Measurements from ENCODE around the gene GPRC6A. TPM values are rescaled to one million over a fixed set of nuclear protein-coding genes. Genes with fewer than 3 reads are reported as not detected.

Gene GPRC6A
- not detected for total RNA-seq (2021; fragmentation: NEBNext Ultra II Directional; extraction: Animal tissue kit (Norgen Biotek cat#: 25700))
- long read RNA-seq, result 0 reads

GRCh38 chr6:116828983-116829382, at the start of gene GPRC6A:
TSS of gene GPRC6A (minus strand) at chr6:116829083. CDS start at chr6:116829013, 70 bp downstream.
- Mint-ChIP-seq H3K36me3 (ENCODE audit: low read depth) (no peaks in the 10 kb centered on the region), H3K27ac (no peak within 1 kb of the TSS), H3K4me1 (ENCODE audit: low read depth) (no peaks in the 10 kb centered on the region), H3K27me3 (ENCODE audit: insufficient read depth) (peaks cover 9% of the 10 kb centered on the region; the same call in 1 of the 2 replicates), H3K9me3 (no peaks in the 10 kb centered on the region), H3K4me3 (no peak within 1 kb of the TSS)
- TF ChIP-seq, protein P1, sequence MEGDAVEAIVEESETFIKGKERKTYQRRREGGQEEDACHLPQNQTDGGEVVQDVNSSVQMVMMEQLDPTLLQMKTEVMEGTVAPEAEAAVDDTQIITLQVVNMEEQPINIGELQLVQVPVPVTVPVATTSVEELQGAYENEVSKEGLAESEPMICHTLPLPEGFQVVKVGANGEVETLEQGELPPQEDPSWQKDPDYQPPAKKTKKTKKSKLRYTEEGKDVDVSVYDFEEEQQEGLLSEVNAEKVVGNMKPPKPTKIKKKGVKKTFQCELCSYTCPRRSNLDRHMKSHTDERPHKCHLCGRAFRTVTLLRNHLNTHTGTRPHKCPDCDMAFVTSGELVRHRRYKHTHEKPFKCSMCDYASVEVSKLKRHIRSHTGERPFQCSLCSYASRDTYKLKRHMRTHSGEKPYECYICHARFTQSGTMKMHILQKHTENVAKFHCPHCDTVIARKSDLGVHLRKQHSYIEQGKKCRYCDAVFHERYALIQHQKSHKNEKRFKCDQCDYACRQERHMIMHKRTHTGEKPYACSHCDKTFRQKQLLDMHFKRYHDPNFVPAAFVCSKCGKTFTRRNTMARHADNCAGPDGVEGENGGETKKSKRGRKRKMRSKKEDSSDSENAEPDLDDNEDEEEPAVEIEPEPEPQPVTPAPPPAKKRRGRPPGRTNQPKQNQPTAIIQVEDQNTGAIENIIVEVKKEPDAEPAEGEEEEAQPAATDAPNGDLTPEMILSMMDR (IDR thresholded peaks at IDR 0.05), result no peak
- no peak for DNase-seq

DNA sequence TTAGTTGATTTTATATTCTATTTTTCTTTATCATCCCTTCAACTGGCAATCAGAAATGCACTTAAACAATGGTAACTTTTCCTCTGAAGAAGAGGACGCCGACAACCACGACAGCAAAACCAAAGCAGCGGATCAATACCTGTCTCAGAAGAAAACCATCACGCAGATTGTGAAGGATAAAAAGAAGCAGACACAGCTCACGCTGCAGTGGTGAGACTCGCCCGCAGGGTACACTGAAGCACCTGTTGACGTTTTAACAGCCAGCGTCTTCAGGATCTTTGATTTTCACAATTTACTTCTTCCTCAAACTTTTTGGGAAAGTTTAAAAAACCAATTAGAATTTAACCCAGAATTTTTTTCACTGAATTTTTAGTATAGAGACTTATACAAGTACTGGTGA, 48.9 kb upstream of the GPRC6A start:
- TF ChIP-seq, protein P1 (IDR thresholded peaks at IDR 0.05), result no peak
- H3K36me3 Mint-ChIP-seq (ENCODE audit: low read depth), result no peaks in the 10 kb centered on the region
- DNase-seq, result no peak
- no peaks in the 10 kb centered on the region for H3K9me3 Mint-ChIP-seq
- no peak overlapping the region for H3K4me3 Mint-ChIP-seq
- H3K4me1 Mint-ChIP-seq (ENCODE audit: low read depth), result peaks cover 8% of the 10 kb centered on the region; the same call in 1 of the 2 replicates
- peaks cover 11% of the 10 kb centered on the region for H3K27me3 Mint-ChIP-seq (ENCODE audit: insufficient read depth)
- no peak overlapping the region for H3K27ac Mint-ChIP-seq

GRCh38 chr6:116876635-116877611, 48.0 kb upstream of the GPRC6A start, which contains the start of gene RFX6:
TSS of gene RFX6 (plus strand) at chr6:116877242. CDS start at chr6:116877276, 34 bp downstream.
- H3K9me3 Mint-ChIP-seq, result no peaks in the 10 kb centered on the region
- H3K36me3 Mint-ChIP-seq (ENCODE audit: low read depth), result no peaks in the 10 kb centered on the region
- H3K4me1 Mint-ChIP-seq (ENCODE audit: low read depth), result 0 out of 2 replicates have a peak, but pooled peaks cover 8% of the 10 kb centered on the region
- TF ChIP-seq, protein P1 (IDR thresholded peaks at IDR 0.05), result no peak
- no peak for DNase-seq
- no peak within 1 kb of the TSS for H3K27ac Mint-ChIP-seq
- H3K4me3 Mint-ChIP-seq, result no peak within 1 kb of the TSS
- H3K27me3 Mint-ChIP-seq (ENCODE audit: insufficient read depth), result peaks cover 11% of the 10 kb centered on the region

GRCh38 chr6:116876107-116876506, 47.2 kb upstream of the GPRC6A start:
- no peak for DNase-seq
- Mint-ChIP-seq H3K27me3 (ENCODE audit: insufficient read depth) (peaks cover 11% of the 10 kb centered on the region), H3K27ac (no peak overlapping the region), H3K4me1 (ENCODE audit: low read depth) (0 out of 2 replicates have a peak, but pooled peaks cover 8% of the 10 kb centered on the region), H3K4me3 (no peak overlapping the region), H3K36me3 (ENCODE audit: low read depth) (no peaks in the 10 kb centered on the region), H3K9me3 (no peaks in the 10 kb centered on the region)
- TF ChIP-seq, protein P1 (IDR thresholded peaks at IDR 0.05), result no peak

GRCh38 chr6:116872771-116873170, 43.9 kb upstream of the GPRC6A start:
- Mint-ChIP-seq H3K36me3 (ENCODE audit: low read depth) (no peaks in the 10 kb centered on the region), H3K4me3 (no peak overlapping the region), H3K9me3 (no peaks in the 10 kb centered on the region), H3K4me1 (ENCODE audit: low read depth) (0 out of 2 replicates have a peak, but pooled peaks cover 8% of the 10 kb centered on the region), H3K27me3 (ENCODE audit: insufficient read depth) (peaks cover 10% of the 10 kb centered on the region), H3K27ac (no peak overlapping the region)
- DNase-seq, result no peak
- TF ChIP-seq, protein P1 (IDR thresholded peaks at IDR 0.05), result no peak
